Measurements from ENCODE around the gene PRKD1.

PRKD1 gene

DNA sequence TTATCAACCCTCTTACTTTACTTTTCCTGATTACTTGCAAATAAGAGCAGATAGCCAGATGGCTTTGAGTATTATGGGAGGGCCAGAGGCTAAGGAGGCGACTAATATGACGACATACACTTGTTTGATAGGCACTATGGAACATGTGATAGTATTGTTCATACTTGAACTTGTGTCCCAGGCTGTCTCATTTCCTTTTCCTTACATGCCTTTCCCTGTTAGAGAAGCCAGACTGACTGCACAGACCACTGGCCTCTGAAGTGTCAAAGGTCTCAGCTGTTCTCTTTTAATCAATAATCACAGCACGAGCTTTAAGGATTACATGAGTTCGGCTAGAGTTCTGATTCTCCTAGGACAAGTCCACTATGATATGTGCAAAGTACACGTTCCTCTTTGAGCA is 326.0 kb downstream of the PRKD1 start:
- DNase-seq (ENCODE audit: low read depth), result no peak

- no peak for DNase-seq (ENCODE audit: low read depth)
These were observed 339.7 kb downstream of the PRKD1 start for GRCh38 chr14:29587761-29588470.

DNA sequence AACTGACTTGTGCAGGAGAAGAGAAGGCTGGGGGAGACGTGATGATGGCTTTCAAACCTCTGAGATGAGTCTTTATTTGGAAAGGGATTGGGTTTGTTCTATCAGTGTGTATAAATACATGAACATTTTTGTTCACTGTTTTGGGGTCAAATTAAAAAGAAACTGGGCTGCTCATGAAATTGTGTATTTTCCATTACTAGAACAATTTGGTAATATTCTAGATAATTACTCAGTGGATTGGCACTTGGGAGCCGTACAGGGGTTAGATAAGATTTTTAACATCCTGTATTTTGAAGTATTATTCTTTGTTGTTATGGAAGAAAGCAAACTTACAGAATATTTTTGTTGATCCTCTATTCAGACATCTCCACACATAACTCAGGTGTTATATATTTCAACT is 340.6 kb downstream of the PRKD1 start:
- no peak for DNase-seq (ENCODE audit: low read depth)

DNA sequence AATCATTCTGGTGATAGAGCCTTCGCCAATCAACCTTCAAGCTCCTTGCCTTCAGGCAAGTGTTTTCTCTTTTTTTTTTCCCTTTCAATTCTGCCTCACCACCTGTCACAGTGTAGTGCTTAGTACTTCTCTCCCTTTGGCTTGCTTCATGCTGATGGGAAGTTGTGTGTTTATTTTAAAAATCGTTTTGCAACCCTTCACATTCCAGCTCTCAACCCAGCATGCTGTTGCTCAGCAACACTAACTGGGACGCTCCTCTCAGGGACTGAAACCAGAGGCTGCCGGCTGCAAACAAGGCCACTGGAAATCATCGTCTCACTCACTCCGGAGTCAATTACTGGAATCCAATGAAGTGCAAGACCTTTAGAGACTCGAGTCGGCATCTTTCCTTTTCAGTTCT is 342.7 kb downstream of the PRKD1 start:
- DNase-seq (ENCODE audit: low read depth), result no peak

- DNase-seq (ENCODE audit: low read depth), result no peak
These were observed 346.9 kb downstream of the PRKD1 start for GRCh38 chr14:29580763-29581162.

DNA sequence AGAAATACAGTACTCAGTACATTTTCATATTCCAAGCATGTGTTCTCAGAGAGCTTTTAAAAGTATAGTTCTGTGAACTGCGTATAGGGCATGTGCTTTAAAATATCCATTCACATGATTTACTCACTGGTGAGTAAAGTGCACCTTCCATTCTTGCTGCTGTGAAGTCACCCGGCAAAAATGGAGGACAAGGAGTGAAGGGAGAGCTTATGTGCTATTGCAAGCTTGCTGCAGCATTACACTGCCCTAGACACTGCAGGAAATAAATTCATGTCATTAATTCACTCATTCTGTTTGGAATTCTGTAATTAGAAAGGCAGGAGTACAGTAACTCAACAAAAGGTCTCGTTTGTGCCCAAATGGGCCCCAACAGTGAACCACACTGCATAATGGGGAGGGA is 347.8 kb downstream of the PRKD1 start:
- no peak for DNase-seq (ENCODE audit: low read depth)

DNA sequence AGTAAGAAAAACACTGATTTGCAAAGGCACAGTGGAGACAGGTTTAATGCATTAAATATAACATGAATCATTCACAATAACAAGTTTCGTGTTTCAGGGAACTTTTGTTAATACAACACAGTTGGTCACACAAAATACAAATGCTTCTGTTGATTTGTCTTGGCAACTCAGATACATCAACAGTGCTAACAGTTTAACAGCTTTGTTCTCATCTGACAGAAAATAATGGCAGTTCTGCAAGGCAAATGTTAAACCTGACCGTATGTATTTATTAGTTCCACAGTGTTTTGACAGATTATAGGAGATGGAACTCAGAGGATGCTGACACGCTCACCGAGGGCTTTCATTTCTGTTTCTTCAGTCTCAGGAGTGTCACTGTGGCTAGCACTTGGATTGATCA is 350.7 kb downstream of the PRKD1 start:
- DNase-seq (ENCODE audit: low read depth), result no peak

GRCh38 chr14:29569194-29569593 is 358.5 kb downstream of the PRKD1 start:
- no peak for DNase-seq (ENCODE audit: low read depth)

GRCh38 chr14:29566194-29566593 is 361.5 kb downstream of the PRKD1 start:
- DNase-seq (ENCODE audit: low read depth), result no peak

DNA sequence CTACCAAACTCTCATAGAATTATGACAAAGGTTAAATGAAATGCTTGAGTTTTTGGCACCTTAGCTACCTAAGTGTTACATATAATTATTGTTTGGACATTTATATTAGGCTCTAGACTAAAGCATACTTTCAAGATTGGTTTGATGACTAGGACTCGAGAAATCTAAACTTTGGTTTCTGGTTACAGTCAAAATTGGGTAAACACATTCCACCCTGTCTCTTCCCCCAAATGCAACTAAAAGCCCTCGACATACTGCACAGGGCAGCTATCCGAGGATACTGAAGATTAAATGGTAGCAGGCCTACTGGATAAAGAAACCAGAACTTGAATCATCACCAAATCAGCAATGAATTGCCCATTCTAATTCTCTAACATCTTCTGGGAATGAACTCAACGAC is 369.1 kb downstream of the PRKD1 start:
- DNase-seq (ENCODE audit: low read depth), result peak; percentile 19

DNA sequence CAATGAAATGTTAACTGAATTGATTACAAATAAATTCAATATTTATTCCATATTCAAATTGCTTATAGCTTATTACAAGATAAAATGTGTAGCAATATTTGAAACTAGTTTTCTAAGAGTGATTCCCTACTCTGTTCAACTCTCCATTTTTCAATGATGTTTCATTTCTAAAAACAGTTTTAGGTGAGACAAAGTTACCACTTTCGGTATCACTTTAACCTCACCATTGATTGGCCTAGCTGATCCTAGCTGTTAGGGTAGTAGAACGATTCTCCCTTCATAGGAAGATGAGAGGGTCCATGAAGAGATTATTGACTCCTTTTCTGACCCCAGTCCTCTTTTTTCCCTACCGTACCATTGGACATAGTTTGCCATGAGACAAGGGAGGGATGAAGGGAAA is 373.3 kb downstream of the PRKD1 start:
- DNase-seq (ENCODE audit: low read depth), result no peak

GRCh38 chr14:29553427-29553826 is 374.2 kb downstream of the PRKD1 start:
- DNase-seq (ENCODE audit: low read depth), result no peak

- no peak for DNase-seq (ENCODE audit: low read depth)
These were observed 378.7 kb downstream of the PRKD1 start for GRCh38 chr14:29548948-29549370.

DNA sequence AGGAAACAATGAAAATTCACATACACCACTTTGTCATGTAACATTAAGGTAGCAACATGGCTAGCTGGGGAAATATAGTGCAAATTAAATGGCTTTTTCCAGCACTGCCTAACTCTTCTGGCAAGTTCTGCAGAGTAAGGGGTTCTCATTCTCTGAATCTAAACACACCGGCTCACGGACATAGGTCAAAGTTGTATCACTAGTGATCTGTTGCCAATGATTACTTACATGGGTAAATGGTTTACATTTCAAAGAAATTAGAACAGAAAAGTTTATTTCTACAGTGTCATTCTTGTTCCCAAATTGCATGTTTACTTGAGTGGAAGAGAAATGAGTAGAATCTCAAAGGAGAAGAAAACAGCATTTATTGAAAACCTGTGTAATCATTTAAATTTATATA is 381.9 kb downstream of the PRKD1 start:
- no peak for DNase-seq (ENCODE audit: low read depth)

DNA sequence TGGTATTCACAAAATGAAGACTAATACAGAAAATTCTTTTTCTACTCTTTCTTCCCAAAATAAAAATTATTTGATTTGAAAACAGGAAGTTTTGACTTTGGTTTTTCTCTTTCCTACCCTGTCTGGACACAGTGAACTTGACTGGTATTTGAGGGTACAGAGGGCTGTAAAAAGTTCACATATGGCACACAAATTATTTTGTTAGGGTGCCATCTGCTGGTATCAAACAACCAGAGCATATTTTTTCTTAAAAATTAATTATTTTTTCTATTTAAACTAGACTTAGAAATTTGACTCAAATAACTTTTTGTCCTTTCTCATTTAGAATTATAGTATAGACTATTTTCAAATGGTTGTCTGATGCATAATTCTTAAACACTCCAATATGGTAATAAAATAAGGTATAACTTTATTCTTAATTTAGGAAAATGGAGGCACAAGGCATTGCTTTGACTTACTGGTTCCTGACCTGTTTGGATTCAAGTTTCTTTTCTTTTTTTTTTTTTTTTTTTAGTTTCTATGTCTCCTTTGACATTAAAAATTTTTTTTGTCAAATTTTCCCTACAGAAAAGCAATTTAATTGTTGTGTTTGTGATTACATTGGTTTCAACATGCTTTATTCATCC is 390.6 kb downstream of the PRKD1 start:
- no peak for DNase-seq (ENCODE audit: low read depth)

DNA sequence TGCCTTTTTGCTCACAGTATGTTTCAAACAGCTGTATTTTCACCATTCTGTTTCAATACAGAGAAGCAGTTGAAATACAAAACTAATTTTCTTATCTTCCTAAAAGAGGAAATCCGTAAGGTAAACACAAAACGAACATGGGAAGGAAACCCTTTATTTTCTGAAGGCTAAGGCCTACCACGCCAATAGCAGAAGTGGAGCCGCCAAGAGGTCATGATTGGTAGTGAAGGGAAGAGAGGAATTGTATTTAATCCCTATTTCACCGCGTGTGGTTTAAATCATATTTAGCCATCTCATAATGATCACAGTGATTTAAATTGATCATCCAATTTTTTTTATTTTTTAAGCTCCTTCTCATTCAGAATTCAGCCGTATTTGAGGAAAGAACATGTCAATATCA is 398.2 kb downstream of the PRKD1 start:
- DNase-seq (ENCODE audit: low read depth), result no peak

GRCh38 chr14:29528889-29529288 is 398.8 kb downstream of the PRKD1 start:
- no peak for DNase-seq (ENCODE audit: low read depth)

DNA sequence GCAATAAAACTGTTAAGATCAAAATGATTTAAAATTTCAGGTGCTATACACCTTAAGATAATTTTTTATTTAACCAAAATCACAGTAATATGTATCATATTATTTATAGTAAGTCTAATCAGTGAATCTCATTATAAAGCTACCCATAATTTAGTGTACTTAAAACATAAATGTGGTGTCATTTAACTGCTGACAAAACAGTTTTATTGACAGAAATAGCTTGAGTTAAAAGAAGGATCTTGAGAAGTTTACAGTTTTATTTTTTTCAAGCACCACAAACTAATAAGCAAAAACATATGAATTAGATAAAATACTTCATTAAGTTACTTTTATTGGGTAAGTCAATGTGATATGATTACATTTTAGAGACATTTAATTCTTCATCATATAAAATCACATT is 400.4 kb downstream of the PRKD1 start:
- no peak for DNase-seq (ENCODE audit: low read depth)

All from HS-27A (cell line).